K562 (cell line): Measurements from ENCODE around the gene HRNR. TPM values are rescaled to one million over a fixed set of nuclear protein-coding genes. Genes with fewer than 3 reads are reported as not detected.

Source experiments
- EP400 ChIP-seq: fragments of 450-650 bp; IDR thresholded peaks from 2 replicates; pipeline ENCODE4 v1.6.1; 2017; ENCODE audit warnings: antibody characterized with exemption, mild to moderate bottlenecking, moderate library complexity
- GTF3C2 ChIP-seq: IDR thresholded peaks from 3 replicates; pipeline ENCODE4 v1.6.1; 2011; ENCODE audit warnings: borderline replicate concordance, mild to moderate bottlenecking, moderate library complexity; ENCODE audit not compliant: insufficient read length; ENCODE audit errors: extremely low read depth
- HDAC2 ChIP-seq: fragments of 450-650 bp; IDR thresholded peaks from 2 replicates; pipeline ENCODE4 v1.6.1; 2016; ENCODE audit warnings: mild to moderate bottlenecking
- HDGF ChIP-seq: fragments of 450-650 bp; IDR thresholded peaks from 2 replicates; pipeline ENCODE4 v1.6.1; 2016
- KLF6 ChIP-seq: fragments of 250-450 bp; sonication (Bioruptor Pico); IDR thresholded peaks from 2 replicates; pipeline ENCODE4 v1.4.0; 2020; ENCODE audit warnings: mild to moderate bottlenecking, moderate library complexity, borderline replicate concordance
- NFXL1 ChIP-seq: fragments of 450-650 bp; formaldehyde crosslinking; IDR thresholded peaks from 2 replicates; pipeline ENCODE4 v1.4.0; 2021; ENCODE audit warnings: mild to moderate bottlenecking
- RAD21 ChIP-seq, 2 experiments: fragments of 250-450 bp in 1 of 2; fragments of 450-650 bp in 1 of 2; sonication (Bioruptor Pico) in 1 of 2; formaldehyde crosslinking in 1 of 2; IDR thresholded peaks in 1 of 2; conservative IDR thresholded peaks in 1 of 2; 2 replicates each; pipeline versions ENCODE4 v1.4.0 to v1.8.0; 2020 to 2022; ENCODE audit warnings: mild to moderate bottlenecking in 2 of 2, moderate library complexity in 1 of 2
- RBM39 ChIP-seq: fragments of 200-400 bp; formaldehyde crosslinking; optimal IDR thresholded peaks from 2 replicates; pipeline ENCODE3; 2018; ENCODE audit warnings: low read depth, low read length
- RUNX1 ChIP-seq: sonication (generic); IDR thresholded peaks from 2 replicates; pipeline ENCODE4 v1.6.1; 2016; ENCODE audit warnings: antibody characterized with exemption, low read depth
- TCF7 ChIP-seq: sonication (generic); IDR thresholded peaks from 2 replicates; pipeline ENCODE4 v1.6.1; 2016; ENCODE audit warnings: antibody characterized with exemption, borderline replicate concordance
- ZNF699 ChIP-seq: fragments of 250-450 bp; sonication (Bioruptor Pico); IDR thresholded peaks from 2 replicates; pipeline ENCODE4 v1.8.0; 2021; ENCODE audit warnings: mild to moderate bottlenecking, moderate library complexity; ENCODE audit not compliant: insufficient replicate concordance
- polyA plus RNA-seq, 8 experiments: library from polyadenylated mRNA; depleted of rRNA in 4 of 8; stranded (reverse) in 5 of 8; unstranded in 3 of 8; fragments of >200 nt; fragmentation: Nextera tagmentation in 2 of 8; fragmentation: Illumina TruSeq in 1 of 8; extraction: Ambion mirVana in 2 of 8; extraction: Trizol in 1 of 8; gene quantifications; 2 replicates each; pipeline versions ENCODE4 v1.2.1 to v1.2.3, GENCODE V29; 2011 to 2014; ENCODE audit warnings: inconsistent platforms in 1 of 8, missing spikeins in 1 of 8
- total RNA-seq, 7 experiments: library from RNA; depleted of rRNA in 6 of 7; stranded (reverse); fragments of >200 nt in 6 of 7; fragmentation: Illumina TruSeq in 2 of 7; extraction: Trizol in 2 of 7; gene quantifications; 2 replicates each; pipeline versions ENCODE4 v1.2.1 to v1.2.3, GENCODE V29; 2011 to 2021; ENCODE audit warnings: low replicate concordance in 1 of 7
- TF ChIP-seq, protein P1 (sequence below), 2 experiments: fragments of 450-650 bp; formaldehyde crosslinking in 1 of 2; IDR thresholded peaks; 2 replicates each; pipeline versions ENCODE4 v1.4.0 to v1.6.1; 2014 to 2020; ENCODE audit warnings: mild to moderate bottlenecking in 2 of 2, borderline replicate concordance in 1 of 2, low read depth in 1 of 2
- TF ChIP-seq, protein P2 (sequence below), 3 experiments: IDR thresholded peaks in 2 of 3; conservative IDR thresholded peaks in 1 of 3; 2 replicates each; pipeline ENCODE4 v1.5.1; 2011 to 2012; ENCODE audit warnings: low read length in 3 of 3, mild to moderate bottlenecking in 3 of 3, control low read depth in 2 of 3, improper control_type of control experiment in 1 of 3, inconsistent platforms in 1 of 3, low read depth in 1 of 3, mixed read lengths in 1 of 3, moderate library complexity in 1 of 3; ENCODE audit not compliant: insufficient read depth in 2 of 3
- TF ChIP-seq, protein P3 (sequence below): sonication (generic); formaldehyde crosslinking; IDR thresholded peaks from 2 replicates; pipeline ENCODE4 v1.8.0; 2023; ENCODE audit warnings: mild to moderate bottlenecking, missing genetic modification reagents

The HRNR gene
- total and polyA plus RNA-seq, 9 of the 15 experiments (the other 6 are each of a cell fraction or from before 2014, with no cell fraction given), result not detected

- TF ChIP-seq, protein P1, sequence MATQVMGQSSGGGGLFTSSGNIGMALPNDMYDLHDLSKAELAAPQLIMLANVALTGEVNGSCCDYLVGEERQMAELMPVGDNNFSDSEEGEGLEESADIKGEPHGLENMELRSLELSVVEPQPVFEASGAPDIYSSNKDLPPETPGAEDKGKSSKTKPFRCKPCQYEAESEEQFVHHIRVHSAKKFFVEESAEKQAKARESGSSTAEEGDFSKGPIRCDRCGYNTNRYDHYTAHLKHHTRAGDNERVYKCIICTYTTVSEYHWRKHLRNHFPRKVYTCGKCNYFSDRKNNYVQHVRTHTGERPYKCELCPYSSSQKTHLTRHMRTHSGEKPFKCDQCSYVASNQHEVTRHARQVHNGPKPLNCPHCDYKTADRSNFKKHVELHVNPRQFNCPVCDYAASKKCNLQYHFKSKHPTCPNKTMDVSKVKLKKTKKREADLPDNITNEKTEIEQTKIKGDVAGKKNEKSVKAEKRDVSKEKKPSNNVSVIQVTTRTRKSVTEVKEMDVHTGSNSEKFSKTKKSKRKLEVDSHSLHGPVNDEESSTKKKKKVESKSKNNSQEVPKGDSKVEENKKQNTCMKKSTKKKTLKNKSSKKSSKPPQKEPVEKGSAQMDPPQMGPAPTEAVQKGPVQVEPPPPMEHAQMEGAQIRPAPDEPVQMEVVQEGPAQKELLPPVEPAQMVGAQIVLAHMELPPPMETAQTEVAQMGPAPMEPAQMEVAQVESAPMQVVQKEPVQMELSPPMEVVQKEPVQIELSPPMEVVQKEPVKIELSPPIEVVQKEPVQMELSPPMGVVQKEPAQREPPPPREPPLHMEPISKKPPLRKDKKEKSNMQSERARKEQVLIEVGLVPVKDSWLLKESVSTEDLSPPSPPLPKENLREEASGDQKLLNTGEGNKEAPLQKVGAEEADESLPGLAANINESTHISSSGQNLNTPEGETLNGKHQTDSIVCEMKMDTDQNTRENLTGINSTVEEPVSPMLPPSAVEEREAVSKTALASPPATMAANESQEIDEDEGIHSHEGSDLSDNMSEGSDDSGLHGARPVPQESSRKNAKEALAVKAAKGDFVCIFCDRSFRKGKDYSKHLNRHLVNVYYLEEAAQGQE (IDR thresholded peaks at IDR 0.05; ENCODE audit: borderline replicate concordance), result peak; percentile 78
- TF ChIP-seq, protein P1 (CRISPR knock-in tag; IDR thresholded peaks at IDR 0.05; ENCODE audit: low read depth), result no peak
- TF ChIP-seq RAD21 (CRISPR knock-in tag; conservative IDR thresholded peaks at IDR 0.05 in 1 of 2, IDR thresholded peaks at IDR 0.05 in 1 of 2) (peak; percentile 88 to 90), RUNX1 (no peak), ZNF699 (no peak), HDGF (no peak), TCF7 (no peak), KLF6 (CRISPR knock-in tag) (no peak), NFXL1 (no peak), EP400 (no peak), RBM39 (no peak), GTF3C2 (no peak), HDAC2 (no peak)
- TF ChIP-seq, protein P2, sequence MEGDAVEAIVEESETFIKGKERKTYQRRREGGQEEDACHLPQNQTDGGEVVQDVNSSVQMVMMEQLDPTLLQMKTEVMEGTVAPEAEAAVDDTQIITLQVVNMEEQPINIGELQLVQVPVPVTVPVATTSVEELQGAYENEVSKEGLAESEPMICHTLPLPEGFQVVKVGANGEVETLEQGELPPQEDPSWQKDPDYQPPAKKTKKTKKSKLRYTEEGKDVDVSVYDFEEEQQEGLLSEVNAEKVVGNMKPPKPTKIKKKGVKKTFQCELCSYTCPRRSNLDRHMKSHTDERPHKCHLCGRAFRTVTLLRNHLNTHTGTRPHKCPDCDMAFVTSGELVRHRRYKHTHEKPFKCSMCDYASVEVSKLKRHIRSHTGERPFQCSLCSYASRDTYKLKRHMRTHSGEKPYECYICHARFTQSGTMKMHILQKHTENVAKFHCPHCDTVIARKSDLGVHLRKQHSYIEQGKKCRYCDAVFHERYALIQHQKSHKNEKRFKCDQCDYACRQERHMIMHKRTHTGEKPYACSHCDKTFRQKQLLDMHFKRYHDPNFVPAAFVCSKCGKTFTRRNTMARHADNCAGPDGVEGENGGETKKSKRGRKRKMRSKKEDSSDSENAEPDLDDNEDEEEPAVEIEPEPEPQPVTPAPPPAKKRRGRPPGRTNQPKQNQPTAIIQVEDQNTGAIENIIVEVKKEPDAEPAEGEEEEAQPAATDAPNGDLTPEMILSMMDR (IDR thresholded peaks at IDR 0.05 in 2 of 3, conservative IDR thresholded peaks at IDR 0.05 in 1 of 3; ENCODE audit: insufficient read depth in 2 of 3, low read depth in 1 of 3, low read length in 3 of 3), result peak; percentile 55 to 76 (median 62); a peak in 5 of 6 replicates
- TF ChIP-seq, protein P3, sequence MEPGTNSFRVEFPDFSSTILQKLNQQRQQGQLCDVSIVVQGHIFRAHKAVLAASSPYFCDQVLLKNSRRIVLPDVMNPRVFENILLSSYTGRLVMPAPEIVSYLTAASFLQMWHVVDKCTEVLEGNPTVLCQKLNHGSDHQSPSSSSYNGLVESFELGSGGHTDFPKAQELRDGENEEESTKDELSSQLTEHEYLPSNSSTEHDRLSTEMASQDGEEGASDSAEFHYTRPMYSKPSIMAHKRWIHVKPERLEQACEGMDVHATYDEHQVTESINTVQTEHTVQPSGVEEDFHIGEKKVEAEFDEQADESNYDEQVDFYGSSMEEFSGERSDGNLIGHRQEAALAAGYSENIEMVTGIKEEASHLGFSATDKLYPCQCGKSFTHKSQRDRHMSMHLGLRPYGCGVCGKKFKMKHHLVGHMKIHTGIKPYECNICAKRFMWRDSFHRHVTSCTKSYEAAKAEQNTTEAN (CRISPR knock-in tag), result no peak
These were observed 41.6 kb downstream of the HRNR start (continued) for GRCh38 chr1:152182431-152182830.
